IPS-18c (cell line): ENCODE data around the gene SHKBP1.
A peak's percentile ranks its signal among the peaks of the same experiment; 100 is the strongest.

Experiments
- H3K4me3 ChIP-seq: 2 replicates; pipeline ENCODE4 v1.7.0; 2013; ENCODE audit warnings: low read depth, mild to moderate bottlenecking, low read length, moderate library complexity; ENCODE audit not compliant: insufficient read depth
- H3K9me3 ChIP-seq: one replicate; pipeline ENCODE4 v1.6.1; 2013; ENCODE audit warnings: mild to moderate bottlenecking, low read length, moderate library complexity; ENCODE audit not compliant: control insufficient read depth, insufficient read depth

SHKBP1 gene

GRCh38 chr19:40571831-40572495 is 4.7 kb upstream of the SHKBP1 start:
- Histone ChIP-seq H3K4me3 (no peak overlapping the region), H3K9me3 (no peaks in the 10 kb centered on the region)

DNA sequence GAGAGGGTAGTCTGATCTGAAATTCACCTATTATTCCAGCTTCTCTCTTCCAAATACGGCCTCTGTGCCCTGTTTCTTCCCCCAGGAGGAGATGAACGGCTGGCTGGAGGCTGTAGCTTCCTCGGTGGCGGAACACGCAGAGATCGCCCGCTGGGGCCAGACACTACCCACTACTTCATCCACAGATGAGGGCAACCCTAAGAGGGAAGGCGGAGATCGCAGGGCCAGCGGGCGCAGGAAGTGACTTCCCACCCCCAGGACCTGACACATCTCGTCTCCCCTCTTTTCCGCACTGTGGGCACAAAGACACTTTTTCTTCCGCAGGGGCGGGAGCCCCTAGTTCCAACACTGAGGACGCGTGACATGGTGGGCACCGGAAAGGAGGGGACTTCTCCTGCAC is 1.3 kb upstream of the SHKBP1 start:
- Histone ChIP-seq H3K9me3 (no peaks in the 10 kb centered on the region), H3K4me3 (peak overlapping the region; percentile 82; the same call in 1 of the 2 replicates)

DNA sequence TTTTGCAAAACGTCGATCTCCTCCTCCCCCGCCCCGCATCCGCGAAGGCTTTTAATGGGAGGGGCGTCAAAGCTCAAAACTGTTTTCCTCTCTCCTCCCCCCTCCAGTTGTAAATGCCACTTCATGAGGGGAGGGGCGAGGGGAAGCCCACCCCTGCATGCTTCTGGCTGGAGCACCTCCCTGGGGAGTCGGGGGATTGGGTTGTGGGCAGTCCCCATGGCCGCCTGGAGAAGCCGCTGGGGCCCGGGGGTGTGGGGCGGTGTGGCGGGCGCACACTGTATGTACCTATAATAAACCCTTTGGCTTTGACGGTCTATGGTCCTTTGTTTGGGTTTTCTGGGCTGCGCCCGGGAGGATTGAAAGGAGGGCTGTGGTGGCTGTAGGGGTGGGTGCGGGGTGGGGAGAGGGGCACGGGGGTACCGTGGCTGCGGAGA is 505 bp upstream of the SHKBP1 start:
- Histone ChIP-seq H3K4me3 (peak overlapping the region; percentile 82), H3K9me3 (no peaks in the 10 kb centered on the region)

- no peak overlapping the region; the same call in 1 of the 2 replicates for H3K4me3 ChIP-seq
Measured at GRCh38 chr19:40578442-40578908, 1.8 kb downstream of the SHKBP1 start.

GRCh38 chr19:40580619-40581018 is 3.9 kb downstream of the SHKBP1 start:
- Histone ChIP-seq H3K9me3 (no peaks in the 10 kb centered on the region), H3K4me3 (no peak overlapping the region)

More at GRCh38 chr19:40578442-40578908, 1.8 kb downstream of the SHKBP1 start:
- no peaks in the 10 kb centered on the region for H3K9me3 ChIP-seq

DNA sequence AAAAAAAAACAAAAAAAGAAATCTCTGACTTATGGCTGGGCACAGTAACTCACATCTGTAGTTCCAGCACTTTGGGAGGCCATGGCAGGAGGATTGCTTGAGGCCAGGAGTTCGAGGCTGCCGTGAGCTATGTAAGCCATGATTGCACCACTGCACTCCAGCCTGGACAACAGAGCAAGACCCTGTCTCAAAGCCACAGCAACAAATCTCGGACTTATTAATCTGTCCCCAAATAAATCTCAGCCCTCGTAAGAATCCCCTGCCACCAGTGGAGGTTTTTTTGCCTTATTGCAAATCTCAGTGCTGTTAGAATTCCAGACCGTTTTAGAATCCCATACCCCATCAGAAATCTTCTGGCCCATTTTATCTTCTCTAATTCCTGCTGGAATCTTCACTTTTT is 4.9 kb downstream of the SHKBP1 start:
- no peaks in the 10 kb centered on the region for H3K9me3 ChIP-seq

GRCh38 chr19:40582467-40582866 is 5.8 kb downstream of the SHKBP1 start:
- H3K9me3 ChIP-seq: no peaks in the 10 kb centered on the region
- no peak overlapping the region for H3K4me3 ChIP-seq

More for the DNA sequence above, 4.9 kb downstream of the SHKBP1 start:
- H3K4me3 ChIP-seq: no peak overlapping the region

GRCh38 chr19:40583283-40583682 is 6.6 kb downstream of the SHKBP1 start:
- no peak overlapping the region for H3K4me3 ChIP-seq

GRCh38 chr19:40584007-40584406 is 7.3 kb downstream of the SHKBP1 start:
- no peaks in the 10 kb centered on the region for H3K9me3 ChIP-seq
- no peak overlapping the region for H3K4me3 ChIP-seq

More at GRCh38 chr19:40583283-40583682, 6.6 kb downstream of the SHKBP1 start:
- H3K9me3 ChIP-seq: no peaks in the 10 kb centered on the region

- no peak overlapping the region for H3K4me3 ChIP-seq
- no peaks in the 10 kb centered on the region for H3K9me3 ChIP-seq
Measured at GRCh38 chr19:40585241-40585981, 8.7 kb downstream of the SHKBP1 start.

- H3K9me3 ChIP-seq: no peaks in the 10 kb centered on the region
- H3K4me3 ChIP-seq: no peak overlapping the region
Measured at GRCh38 chr19:40585982-40586422, 9.3 kb downstream of the SHKBP1 start.

GRCh38 chr19:40586611-40587010 is 9.9 kb downstream of the SHKBP1 start:
- Histone ChIP-seq H3K9me3 (no peaks in the 10 kb centered on the region), H3K4me3 (no peak overlapping the region)

DNA sequence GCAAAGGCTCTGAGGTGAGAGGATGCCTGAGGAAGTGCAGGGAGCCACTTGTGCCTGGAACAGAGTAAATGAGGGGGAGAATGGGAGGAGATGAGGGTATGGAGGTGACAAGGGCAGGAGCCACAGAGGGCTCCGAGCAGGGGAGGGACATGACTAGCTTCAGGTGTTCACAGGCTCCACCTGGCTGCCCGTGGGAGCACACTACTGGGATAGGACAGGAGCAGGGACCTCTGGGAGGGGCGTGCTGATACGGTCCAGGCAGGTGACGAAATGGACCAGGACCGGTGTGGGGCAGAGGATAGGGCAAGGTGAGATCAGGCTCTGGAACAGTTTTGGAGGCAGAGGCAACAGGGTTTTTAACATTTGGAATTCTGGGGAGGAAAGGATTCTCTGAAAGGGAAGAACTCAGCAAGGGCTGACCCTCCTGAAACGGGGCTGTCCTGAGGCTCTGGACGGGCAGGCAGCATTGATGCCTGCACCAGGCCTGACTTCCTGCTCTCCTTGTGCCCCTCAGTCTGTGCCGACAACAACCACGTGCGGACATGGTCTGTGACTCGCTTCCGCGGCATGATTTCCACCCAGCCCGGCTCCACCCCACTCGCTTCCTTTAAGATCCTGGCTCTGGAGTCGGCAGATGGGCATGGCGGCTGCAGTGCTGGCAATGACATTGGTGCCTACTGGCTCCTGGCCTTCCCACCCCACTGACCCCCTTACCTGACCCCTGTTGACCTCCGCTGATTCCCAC is 11.6 kb downstream of the SHKBP1 start:
- H3K4me3 ChIP-seq: no peak overlapping the region
- no peaks in the 10 kb centered on the region for H3K9me3 ChIP-seq

DNA sequence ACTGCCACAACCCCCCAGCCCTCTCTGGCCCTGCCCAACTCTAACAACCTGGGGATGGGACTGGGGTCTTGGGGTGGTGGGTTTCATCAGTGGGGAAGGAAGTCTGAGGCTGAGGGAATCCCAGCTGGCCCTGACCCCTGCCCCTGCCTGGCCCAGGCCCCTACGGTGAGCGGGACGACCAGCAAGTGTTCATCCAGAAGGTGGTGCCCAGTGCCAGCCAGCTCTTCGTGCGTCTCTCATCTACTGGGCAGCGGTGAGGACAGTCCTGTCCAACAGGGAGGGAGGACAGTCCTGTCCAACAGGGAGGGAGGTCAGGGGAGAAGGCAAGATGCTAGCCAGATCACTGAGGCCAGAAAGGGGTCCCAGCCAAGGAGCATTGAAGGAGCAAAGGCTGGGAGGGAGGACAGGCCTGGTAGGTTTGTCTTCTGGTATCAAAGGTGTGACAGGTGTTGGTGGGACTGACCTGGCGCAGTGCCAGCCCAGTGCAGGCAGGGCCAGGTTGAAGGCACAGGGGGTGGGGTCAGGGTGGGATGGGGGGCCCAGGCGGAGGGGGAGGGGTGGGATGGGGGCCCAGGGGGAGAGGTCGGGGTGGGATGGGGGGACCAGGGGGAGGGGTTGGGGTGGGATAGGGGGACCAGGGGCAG is 12.4 kb downstream of the SHKBP1 start:
- no peak overlapping the region for H3K4me3 ChIP-seq
- no peaks in the 10 kb centered on the region for H3K9me3 ChIP-seq

- H3K4me3 ChIP-seq: no peak overlapping the region
- no peaks in the 10 kb centered on the region for H3K9me3 ChIP-seq
Measured at GRCh38 chr19:40589591-40590429, 13.1 kb downstream of the SHKBP1 start.

DNA sequence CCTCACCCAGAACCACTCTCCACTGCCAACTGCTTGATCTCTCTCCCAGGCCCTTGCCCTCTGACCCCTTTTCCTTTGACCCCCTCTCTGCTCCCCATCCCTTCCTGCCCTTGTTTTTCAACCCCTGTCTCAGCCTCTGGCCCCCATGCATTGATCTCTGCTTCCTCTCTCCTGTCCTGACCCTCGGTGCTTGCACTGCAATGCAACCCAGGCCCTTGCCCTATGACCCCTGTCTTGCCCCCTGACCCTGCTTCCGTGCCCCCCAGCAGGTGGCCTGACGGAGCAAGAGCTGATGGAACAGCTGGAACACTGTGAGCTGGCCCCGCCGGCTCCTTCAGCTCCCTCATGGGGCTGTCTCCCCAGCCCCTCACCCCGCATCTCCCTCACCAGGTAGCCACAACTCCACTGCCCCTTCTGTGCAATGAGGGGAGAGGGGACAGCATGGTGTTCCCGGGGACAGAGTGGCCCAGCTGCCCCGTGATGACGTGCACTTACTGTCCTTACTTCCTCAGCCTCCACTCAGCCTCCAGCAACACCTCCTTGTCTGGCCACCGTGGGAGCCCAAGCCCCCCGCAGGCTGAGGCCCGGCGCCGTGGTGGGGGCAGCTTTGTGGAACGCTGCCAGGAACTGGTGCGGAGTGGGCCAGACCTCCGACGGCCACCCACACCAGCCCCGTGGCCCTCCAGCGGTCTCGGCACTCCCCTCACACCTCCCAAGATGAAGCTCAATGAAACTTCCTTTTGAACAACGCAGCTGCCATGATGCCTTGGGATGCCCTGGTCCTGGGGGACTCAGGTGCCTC is 14.0 kb downstream of the SHKBP1 start:
- H3K4me3 ChIP-seq: no peak overlapping the region
- no peaks in the 10 kb centered on the region for H3K9me3 ChIP-seq
